GM19240 (cell line): ENCODE results near the gene CERKL.

Source experiments
- DNase-seq: peaks from one replicate; pipeline ENCODE4 v3.0.0; 2011; ENCODE audit warnings: low spot score; ENCODE audit not compliant: insufficient read length

CERKL gene

DNA sequence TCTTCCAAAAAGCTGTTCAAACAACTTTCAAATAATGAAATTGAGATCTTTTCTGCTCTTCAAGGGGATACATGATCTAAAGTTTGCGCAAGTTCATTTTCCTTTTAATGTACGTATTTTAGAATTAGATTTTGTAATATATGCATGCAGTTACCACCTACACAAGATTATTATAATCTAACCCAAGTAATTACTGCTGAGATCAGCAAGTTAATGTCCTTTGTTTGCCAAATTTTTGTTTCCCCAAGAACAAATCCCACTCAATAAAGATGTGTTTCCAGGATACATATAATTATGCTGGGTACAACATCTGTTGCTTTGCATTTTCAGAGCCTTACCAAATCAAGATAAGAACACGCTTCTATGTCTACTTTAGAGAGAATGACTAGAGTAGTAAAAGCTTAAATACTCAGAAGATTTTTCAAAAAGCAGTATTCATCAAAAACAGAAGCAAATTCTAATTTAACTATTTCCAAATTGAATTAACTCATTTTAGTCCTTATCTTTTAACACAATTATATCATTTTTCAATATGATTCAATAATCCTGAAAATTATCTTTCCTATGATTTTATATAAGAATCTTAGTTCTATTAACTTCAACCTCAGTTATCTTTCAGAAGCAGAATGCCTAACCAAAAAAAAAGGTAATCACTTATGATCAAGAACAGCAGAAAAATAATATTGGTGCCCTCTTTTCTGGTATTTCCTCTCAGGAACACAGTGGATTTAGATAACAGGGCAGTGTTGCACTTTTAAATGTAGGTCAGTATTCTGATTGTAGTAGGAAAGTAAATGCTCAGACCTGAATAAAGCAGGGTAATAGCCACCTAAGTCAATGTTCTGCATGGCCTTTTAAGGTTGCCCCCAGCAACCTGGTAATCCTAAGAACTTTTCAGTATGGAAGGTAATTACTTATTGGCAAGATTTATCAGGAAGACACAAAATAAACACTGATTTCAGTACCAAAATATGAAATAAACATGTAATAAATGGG is 28.0 kb downstream of the CERKL start:
- DNase-seq, result no peak

DNA sequence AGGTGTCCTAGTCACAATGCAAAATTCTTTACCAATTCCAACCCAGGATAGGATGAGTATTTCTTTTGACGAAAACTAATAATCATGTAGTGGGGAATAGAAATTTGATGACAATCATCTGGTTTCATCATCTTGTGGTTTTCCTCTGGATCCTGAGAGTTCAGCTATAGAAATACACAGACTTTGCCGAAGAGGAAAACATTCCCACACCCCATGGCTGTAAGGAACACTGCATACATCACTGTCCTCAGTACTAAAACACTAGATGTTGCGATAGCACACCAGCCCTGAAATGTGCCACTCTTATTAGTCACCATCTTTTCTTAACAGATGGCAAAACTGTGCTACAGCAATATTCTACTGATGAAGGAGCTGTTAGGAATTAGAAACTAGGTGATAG is 29.4 kb downstream of the CERKL start:
- DNase-seq, result no peak

- DNase-seq, result no peak
These were observed 30.2 kb downstream of the CERKL start for GRCh38 chr2:181626671-181627070.

GRCh38 chr2:181623159-181623558 is 33.7 kb downstream of the CERKL start:
- DNase-seq, result no peak

DNA sequence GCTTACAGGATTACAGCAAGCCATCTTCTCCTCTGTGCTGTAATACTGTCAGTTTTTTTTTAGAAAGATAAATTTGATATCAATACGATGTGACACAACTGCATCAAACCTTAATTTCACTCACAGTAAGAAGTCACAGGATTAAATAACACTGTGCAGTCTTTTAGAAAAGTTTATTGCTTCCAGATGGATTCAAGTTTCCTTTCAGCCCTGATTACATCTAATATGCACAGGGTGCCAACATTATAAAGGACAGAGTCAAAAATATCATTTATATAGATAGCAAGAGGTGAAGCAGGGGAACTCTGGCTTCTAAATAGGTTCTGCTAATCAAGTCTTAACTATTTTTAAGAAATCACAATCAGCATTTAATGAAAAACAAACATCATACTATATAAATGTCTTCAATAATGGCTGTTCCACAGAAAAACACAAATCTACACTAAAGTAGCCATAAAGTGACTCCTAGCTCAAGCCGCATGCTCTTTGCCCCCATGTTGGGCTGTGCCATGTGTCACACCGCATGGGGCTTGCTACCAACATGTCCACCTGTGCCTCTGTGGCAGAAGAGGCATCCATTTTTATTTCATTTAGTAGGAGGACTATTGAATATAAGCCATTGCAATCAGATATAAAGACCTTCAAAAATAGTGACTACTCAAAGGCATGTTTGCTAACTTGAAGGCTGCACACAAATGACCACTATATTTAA is 35.0 kb downstream of the CERKL start:
- DNase-seq, result no peak

DNA sequence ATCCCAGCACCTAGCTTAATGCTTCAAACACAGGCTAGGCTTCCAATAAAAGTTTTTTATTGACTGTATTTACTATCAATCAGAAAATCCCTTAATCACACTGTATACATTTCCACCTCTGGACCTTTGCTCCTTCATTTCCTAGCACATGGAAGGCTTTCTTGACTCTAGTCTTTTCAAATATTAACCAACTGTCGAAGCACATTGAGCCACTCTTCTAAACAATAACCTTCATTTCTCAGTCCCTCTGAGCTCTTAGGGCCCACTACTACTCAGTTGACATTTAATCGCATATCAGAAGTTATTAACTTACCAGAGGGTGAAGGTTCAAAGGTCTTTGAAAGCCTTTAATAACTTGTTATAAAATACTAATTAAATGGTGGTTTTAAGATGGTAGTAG is 37.4 kb downstream of the CERKL start:
- no peak for DNase-seq

GRCh38 chr2:181616715-181617114 is 40.2 kb downstream of the CERKL start:
- no peak for DNase-seq

DNA sequence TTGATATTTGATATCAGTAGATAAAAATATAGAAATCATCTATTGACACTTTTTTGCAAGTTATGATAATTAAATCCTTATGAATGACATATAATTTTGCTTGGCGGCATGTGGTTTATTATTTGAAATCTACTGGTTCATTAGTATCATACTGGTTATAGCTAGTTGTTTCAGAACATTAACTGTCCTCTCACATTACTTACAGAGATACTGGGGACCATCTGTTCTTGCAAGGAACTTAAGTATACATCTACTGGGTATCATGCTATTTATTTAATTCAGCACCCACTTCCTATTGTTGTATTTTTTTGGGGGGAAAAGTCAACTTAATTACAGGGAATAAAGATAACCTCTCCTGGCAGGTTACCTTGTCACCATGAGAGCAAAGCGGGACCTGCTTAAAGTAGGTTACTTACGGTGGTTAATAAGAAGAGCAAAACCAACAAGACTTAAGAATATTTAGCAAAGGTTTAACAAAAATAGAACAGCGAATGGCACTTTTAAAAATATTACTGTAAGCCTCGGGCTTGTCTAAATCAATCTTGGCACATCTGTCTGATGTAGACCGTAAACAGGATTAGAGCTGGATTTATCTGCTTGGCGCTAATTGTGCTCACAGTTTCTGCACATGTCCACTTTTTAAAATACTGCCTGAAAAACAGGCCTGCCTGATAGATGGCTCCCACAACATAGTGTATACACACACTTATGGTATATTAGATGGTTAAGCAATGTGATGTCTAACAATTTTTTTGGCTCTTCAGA is 41.8 kb downstream of the CERKL start:
- DNase-seq, result no peak

DNA sequence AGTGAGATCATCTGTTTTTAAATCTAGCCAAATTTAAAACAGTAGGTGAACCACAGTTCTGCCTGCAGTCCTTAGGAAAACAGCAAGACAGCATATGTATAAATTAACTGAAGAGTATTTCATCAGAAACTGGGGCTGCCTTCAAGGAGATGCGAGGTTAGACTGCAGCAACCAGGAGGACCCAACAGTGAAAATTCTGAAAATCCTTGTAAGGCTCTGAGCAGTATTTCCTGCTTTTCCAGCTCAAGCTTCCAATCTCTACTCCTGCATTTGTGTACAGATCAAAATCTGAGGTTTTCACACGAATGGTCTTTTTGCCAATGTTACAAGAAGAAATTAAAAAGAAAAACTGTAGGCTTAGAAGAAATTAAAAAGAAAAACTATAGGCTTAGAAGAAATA is 43.7 kb downstream of the CERKL start:
- DNase-seq, result no peak

DNA sequence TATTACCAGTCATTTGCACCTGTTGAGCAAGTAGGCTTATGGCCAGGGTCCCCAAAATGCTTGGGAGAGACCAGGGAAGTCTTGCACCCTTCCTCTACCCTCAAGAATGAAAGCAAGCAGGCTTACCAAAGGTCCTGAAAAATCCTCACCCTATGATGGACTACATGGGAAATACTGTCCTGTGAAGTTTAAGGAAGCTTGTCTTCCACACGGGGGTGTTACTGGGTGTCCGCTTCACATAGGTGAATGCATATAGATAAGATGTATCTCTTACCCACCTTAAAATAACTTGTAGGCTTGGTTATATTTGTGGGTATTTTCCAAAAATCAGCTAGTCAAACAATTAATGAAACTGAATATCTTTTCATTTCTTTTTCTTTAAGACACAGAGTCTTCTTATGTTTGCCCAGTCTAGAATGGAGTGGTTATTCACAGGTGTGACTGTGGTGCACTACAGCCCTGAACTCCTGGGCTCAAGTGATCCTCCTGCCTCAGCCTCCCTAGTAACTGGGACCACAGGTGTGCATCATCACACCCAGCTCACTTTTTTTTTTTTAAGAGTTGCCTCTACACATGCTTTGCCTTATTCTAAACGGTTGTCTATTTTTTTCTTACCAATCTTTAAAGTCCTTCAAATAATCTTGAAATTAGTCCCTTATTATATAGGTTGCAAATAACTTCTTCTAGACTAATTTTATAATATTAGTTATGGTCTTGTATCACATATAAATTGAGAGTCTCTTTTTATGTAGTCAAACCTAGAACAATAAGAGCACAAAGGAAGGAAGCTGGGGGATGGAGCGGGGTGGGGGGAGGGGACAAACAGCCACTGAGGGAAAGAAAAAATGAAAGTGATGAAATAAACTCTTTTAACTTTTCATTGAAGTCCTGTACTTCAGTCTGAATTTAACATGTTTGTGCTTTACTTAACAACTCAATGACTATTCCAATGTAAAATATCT is 49.0 kb downstream of the CERKL start:
- no peak for DNase-seq

DNA sequence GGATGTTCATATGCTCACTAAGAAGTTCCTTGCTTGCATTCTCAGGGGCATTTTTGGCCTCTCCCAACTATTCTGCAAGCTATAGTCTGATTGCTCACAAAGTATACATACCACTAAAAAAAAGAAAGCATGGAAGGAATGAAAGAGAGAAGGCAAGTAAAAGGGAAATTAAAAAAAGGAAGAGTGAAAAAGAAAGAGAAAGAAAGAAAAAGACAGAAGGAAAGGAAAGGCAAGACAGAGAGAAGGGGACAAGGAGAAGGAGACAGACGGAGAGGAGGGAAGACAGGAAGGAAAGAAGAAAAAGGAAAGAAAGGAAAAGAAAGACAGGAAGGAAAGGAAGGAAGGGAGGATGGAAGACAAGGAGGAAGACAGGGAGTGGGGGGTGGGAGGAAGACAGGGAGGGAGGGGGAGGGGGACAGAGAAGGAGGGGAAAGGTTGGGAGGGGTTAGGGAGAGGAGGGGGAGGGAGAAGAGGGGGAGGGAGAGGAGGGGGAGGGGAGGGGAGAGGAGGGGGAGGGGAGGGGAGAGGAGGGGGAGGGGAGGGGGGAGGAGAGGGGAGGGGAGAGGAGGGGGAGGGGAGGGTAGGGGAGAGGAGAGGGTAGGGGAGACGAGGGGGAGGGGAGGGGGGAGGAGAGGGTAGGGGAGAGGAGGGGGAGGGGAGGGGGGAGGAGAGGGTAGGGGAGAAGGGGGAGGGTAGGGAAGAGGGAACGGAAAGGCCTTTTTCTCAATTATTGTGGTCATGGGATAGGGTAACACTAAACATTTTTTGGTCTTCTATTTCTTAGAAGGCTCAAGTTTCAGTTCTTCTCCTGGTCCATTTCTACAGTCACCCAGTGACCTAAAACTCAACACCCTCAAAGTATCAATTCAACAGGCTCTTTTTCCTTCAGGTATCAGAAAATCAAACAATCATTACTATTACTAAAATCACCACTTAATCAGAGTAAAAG is 50.7 kb downstream of the CERKL start:
- DNase-seq, result no peak

DNA sequence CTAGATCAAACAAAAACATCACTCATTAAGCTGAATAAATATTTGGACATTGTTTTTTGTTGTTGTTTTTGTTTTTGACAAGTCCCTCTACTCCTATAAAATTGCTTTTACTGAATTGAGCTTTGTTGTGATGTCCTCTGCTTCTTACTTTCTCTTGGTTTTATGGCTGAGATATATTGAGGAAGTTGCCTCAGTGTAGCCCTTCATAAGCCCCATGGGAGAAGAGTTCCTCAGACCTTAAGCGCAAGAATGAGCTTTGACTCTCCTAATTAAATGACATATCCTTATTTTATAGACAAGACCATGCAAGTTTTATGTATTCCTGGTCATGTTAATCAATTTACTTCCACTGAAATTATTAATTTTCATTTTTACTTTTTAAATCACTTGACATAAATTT is 54.9 kb downstream of the CERKL start:
- DNase-seq, result no peak

DNA sequence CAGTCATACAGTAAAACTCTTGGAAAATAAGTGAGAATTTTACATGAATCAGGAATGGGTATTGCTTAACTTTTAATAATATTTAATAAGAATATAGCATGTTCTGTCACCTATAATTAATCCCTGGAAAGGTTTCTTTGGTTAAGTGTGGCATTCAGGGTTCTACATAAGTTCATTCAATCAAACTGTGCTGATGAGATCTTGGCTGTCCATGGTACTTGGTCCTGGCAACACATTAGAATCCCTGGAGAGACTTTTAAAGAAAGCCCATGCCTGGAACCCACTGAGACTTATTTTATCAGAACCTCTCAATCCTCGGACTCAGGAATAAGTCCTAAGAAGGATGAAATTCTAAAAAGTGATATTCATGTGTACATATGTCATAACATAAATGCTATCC is 60.3 kb downstream of the CERKL start:
- DNase-seq, result no peak

DNA sequence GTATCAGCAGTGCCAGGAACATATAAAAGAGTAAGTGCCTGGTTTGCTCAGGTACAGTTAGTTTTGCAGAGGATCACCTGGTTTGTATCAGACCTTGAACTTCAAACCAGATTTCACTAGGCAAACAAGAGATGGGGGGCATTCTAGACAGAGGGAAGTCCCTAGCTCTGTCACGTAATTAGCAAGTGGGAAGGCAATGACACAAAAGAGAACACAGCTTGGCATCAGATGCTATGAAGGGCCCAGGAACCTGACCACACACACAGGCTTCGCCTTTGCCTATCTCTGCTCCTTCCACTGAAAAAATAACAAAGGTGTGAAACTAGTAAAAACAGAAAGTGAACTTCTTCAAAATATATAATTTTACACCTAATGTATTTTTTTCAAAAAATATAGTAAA is 62.6 kb downstream of the CERKL start:
- DNase-seq, result no peak

GRCh38 chr2:181589779-181590178 is 67.1 kb downstream of the CERKL start:
- no peak for DNase-seq

- no peak for DNase-seq
These were observed 68.4 kb downstream of the CERKL start for GRCh38 chr2:181588546-181588945.

GRCh38 chr2:181586569-181587081 is 70.3 kb downstream of the CERKL start:
- no peak for DNase-seq

- no peak for DNase-seq
These were observed 71.2 kb downstream of the CERKL start for GRCh38 chr2:181585732-181586131.

GRCh38 chr2:181581534-181581933 is 75.4 kb downstream of the CERKL start:
- no peak for DNase-seq
